GM12878 (cell line): ENCODE measurements around the gene ATP6V0E2. TPM values are rescaled to one million over a fixed set of nuclear protein-coding genes. Genes with fewer than 3 reads are reported as not detected.

Experiments
- ATAC-seq: fragments of 200-7000 bp; cut with Tn5 transposase; 3 replicates; pipeline ENCODE4 v1.9.1; 2020; ENCODE audit warnings: mild to moderate bottlenecking, moderate library complexity
- BruUV-seq: library from RNA; stranded (reverse); fragments of 400-500 nt; replicated peaks from 2 replicates; lab custom pipeline; 2021; lab: Mats Ljungman, UMichigan
- CTCF ChIA-PET: fragments of 300-600 bp; sonication (Branson Sonifier 250); formaldehyde crosslinking; extraction: SDS; loops from one replicate; lab custom pipeline; 2021; ENCODE audit warnings: inconsistent platforms; lab: Yijun Ruan, JAX
- POLR2A ChIA-PET: fragments of 350-600 bp; formaldehyde crosslinking; extraction: SDS; loops from one replicate; lab custom pipeline; 2021; ENCODE audit warnings: inconsistent platforms; lab: Charles Lee
- RAD21 ChIA-PET: fragments of 300-600 bp; sonication (Branson Sonifier 250); formaldehyde crosslinking; loops from one replicate; lab custom pipeline; 2023; ENCODE audit warnings: antibody characterized with exemption; ENCODE audit not compliant: unreplicated experiment; lab: Charles Lee
- SMC1A ChIA-PET: fragments of 300-600 bp; sonication (Branson Sonifier 250); formaldehyde crosslinking; loops from one replicate; lab custom pipeline; 2023; ENCODE audit not compliant: unreplicated experiment, uncharacterized antibody; lab: Charles Lee
- DNase-seq: peaks from one replicate; pipeline ENCODE4 v3.0.0-alpha.2; 2011; ENCODE audit warnings: low read depth, low spot score
- FAIRE-seq: peaks from 3 replicates; lab custom pipeline; 2011; peaks lifted over from hg19 to GRCh38; lab: Jason Lieb, UNC
- H2AFZ ChIP-seq: 2 replicates; pipeline ENCODE4 v1.6.0; 2011; ENCODE audit warnings: low read depth, low read length, control low read depth; ENCODE audit not compliant: control insufficient read depth
- H3K27ac ChIP-seq: 2 replicates; pipeline ENCODE4 v1.5.1; 2011; ENCODE audit warnings: control low read depth; ENCODE audit not compliant: control insufficient read depth, insufficient read depth
- H3K27me3 ChIP-seq, 2 experiments: replicated peaks in 1 of 2; 2 replicates each; pipeline versions ENCODE4 v1.6.0 to v1.6.1; 2011; ENCODE audit warnings: low read length in 1 of 2; ENCODE audit not compliant: control insufficient read depth in 2 of 2, insufficient read depth in 2 of 2
- H3K36me3 ChIP-seq, 2 experiments: 2 replicates each; pipeline ENCODE4 v1.5.1; 2011; ENCODE audit warnings: low read length in 1 of 2; ENCODE audit not compliant: control insufficient read depth in 2 of 2, insufficient read depth in 2 of 2
- H3K4me1 ChIP-seq: 2 replicates; pipeline ENCODE4 v1.6.1; 2011; ENCODE audit warnings: mild to moderate bottlenecking, low read length, moderate library complexity, mixed read lengths; ENCODE audit not compliant: control insufficient read depth, insufficient read depth
- H3K4me2 ChIP-seq: 2 replicates; pipeline ENCODE4 v1.6.0; 2011; ENCODE audit warnings: control low read depth; ENCODE audit not compliant: control insufficient read depth, insufficient read depth
- H3K4me3 ChIP-seq: fragments of 200-600 bp; sonication (generic); 2 replicates; pipeline ENCODE4 v1.5.1; 2016
- H3K79me2 ChIP-seq: 2 replicates; pipeline ENCODE4 v1.6.0; 2011; ENCODE audit warnings: low read length; ENCODE audit not compliant: control insufficient read depth, insufficient read depth
- H3K9ac ChIP-seq: 2 replicates; pipeline ENCODE4 v1.8.0; 2011; ENCODE audit warnings: low read length, control low read depth, mixed read lengths; ENCODE audit not compliant: control insufficient read depth, insufficient read depth
- H3K9me3 ChIP-seq: replicated peaks from 3 replicates; pipeline ENCODE4 v1.5.1; 2011; ENCODE audit warnings: mild to moderate bottlenecking, low read length; ENCODE audit not compliant: control insufficient read depth, insufficient read depth
- H4K20me1 ChIP-seq: 2 replicates; pipeline ENCODE4 v1.6.0; 2011; ENCODE audit not compliant: control insufficient read depth, insufficient read depth
- CBX3 ChIP-seq: fragments of 200-600 bp; sonication (generic); IDR thresholded peaks from 2 replicates; pipeline ENCODE4 v1.6.1; 2016; ENCODE audit warnings: low read depth, borderline replicate concordance
- GABPA ChIP-seq: IDR thresholded peaks from 2 replicates; pipeline ENCODE4 v1.6.1; 2014; ENCODE audit warnings: antibody characterized with exemption, low read depth, mild to moderate bottlenecking, inconsistent platforms
- JUND ChIP-seq: IDR thresholded peaks from 2 replicates; pipeline ENCODE4 v1.6.1; 2012; ENCODE audit warnings: low read depth, mild to moderate bottlenecking, low read length, improper control_type of control experiment, moderate library complexity
- KAT2A ChIP-seq: conservative IDR thresholded peaks from 2 replicates; pipeline ENCODE4 v1.6.1; 2011; ENCODE audit warnings: low read depth, low read length; ENCODE audit not compliant: control insufficient read depth
- MEF2A ChIP-seq: IDR thresholded peaks from 2 replicates; pipeline ENCODE4 v1.6.1; 2011; ENCODE audit warnings: low read depth, mild to moderate bottlenecking, low read length, moderate library complexity; ENCODE audit not compliant: insufficient read depth
- PML ChIP-seq: IDR thresholded peaks from 2 replicates; pipeline ENCODE4 v1.6.1; 2012; ENCODE audit warnings: low read length, inconsistent platforms
- RAD51 ChIP-seq: fragments of 450-650 bp; IDR thresholded peaks from 2 replicates; pipeline ENCODE4 v1.6.1; 2016; ENCODE audit warnings: moderate library complexity, mild to moderate bottlenecking, inconsistent platforms
- RFX5 ChIP-seq: IDR thresholded peaks from 2 replicates; pipeline ENCODE4 v1.6.1; 2011; ENCODE audit warnings: low read depth, low read length, improper control_type of control experiment
- SRF ChIP-seq, 2 experiments: IDR thresholded peaks; 2 replicates each; pipeline ENCODE4 v1.6.1; 2011; ENCODE audit warnings: low read depth in 2 of 2, low read length in 2 of 2, mild to moderate bottlenecking in 1 of 2, moderate library complexity in 1 of 2
- STAT3 ChIP-seq: IDR thresholded peaks from 2 replicates; pipeline ENCODE4 v1.6.1; 2011; ENCODE audit warnings: low read depth, low read length, improper control_type of control experiment
- TARDBP ChIP-seq: IDR thresholded peaks from 2 replicates; pipeline ENCODE4 v1.6.1; 2016; ENCODE audit warnings: borderline replicate concordance
- TBL1XR1 ChIP-seq: IDR thresholded peaks from 2 replicates; pipeline ENCODE4 v1.6.1; 2012; ENCODE audit warnings: low read depth, low read length, improper control_type of control experiment
- WRNIP1 ChIP-seq: IDR thresholded peaks from 2 replicates; pipeline ENCODE4 v1.6.1; 2011; ENCODE audit warnings: low read depth, low read length, improper control_type of control experiment, borderline replicate concordance
- ZNF622 ChIP-seq: fragments of 450-650 bp; IDR thresholded peaks from 2 replicates; pipeline ENCODE4 v1.6.1; 2017; ENCODE audit warnings: mild to moderate bottlenecking, inconsistent platforms
- ZZZ3 ChIP-seq: IDR thresholded peaks from 2 replicates; pipeline ENCODE4 v1.6.1; 2011; ENCODE audit warnings: low read depth; ENCODE audit not compliant: control insufficient read depth, insufficient read length
- WGBS: methylation state at CpG from one replicate; pipeline ENCODE4 v1.1.6; 2016; ENCODE audit warnings: low lambda C conversion rate; ENCODE audit not compliant: insufficient replicate concordance, insufficient coverage; ENCODE audit errors: missing lambda C conversion rate; 5-methylcytosine and 5-hydroxymethylcytosine counted together
- in situ Hi-C: fragments of 300-500 bp; cut with MboI; formaldehyde crosslinking; loops from 9 replicates; pipeline ENCODE4 v1.14.3; 2018; ENCODE audit warnings: mixed read lengths
- intact Hi-C: fragments of 100-400 bp; cut with micrococcal nuclease; formaldehyde crosslinking; loops from one replicate; pipeline ENCODE4 v1.14.2; 2022; ENCODE audit not compliant: unreplicated experiment
- polyA plus RNA-seq, 11 experiments: library from polyadenylated mRNA; depleted of rRNA in 4 of 11; unstranded in 6 of 11; stranded (reverse) in 5 of 11; fragments of >200 nt; fragmentation: Nextera tagmentation in 4 of 11; fragmentation: Illumina TruSeq in 1 of 11; extraction: Ambion mirVana in 4 of 11; extraction: Trizol in 1 of 11; gene quantifications; 1 replicate in 1 of 11; 2 replicates in 10 of 11; pipeline versions ENCODE4 v1.2.1 to v1.2.3, GENCODE V29; 2011 to 2016; ENCODE audit warnings: inconsistent platforms in 2 of 11, missing spikeins in 2 of 11, low read depth in 1 of 11
- total RNA-seq, 4 experiments: library from RNA; depleted of rRNA in 3 of 4; stranded (reverse); fragments of >200 nt in 3 of 4; fragmentation: Illumina TruSeq in 1 of 4; extraction: Trizol in 1 of 4; gene quantifications; 2 replicates each; pipeline versions ENCODE4 v1.2.1 to v1.2.3, GENCODE V29; 2013 to 2021
- TF ChIP-seq, protein P1 (sequence below): IDR thresholded peaks from 2 replicates; pipeline ENCODE4 v1.6.1; 2012; ENCODE audit warnings: mild to moderate bottlenecking, low read depth, low read length
- TF ChIP-seq, protein P2 (sequence below): IDR thresholded peaks from 2 replicates; pipeline ENCODE4 v1.6.1; 2011; ENCODE audit warnings: low read depth, mild to moderate bottlenecking, low read length, moderate library complexity, borderline replicate concordance; ENCODE audit errors: extremely low read depth
- TF ChIP-seq, protein P3 (sequence below): IDR thresholded peaks from 2 replicates; pipeline ENCODE4 v1.6.1; 2012; ENCODE audit warnings: low read depth, low read length, improper control_type of control experiment
- TF ChIP-seq, protein P4 (sequence below): IDR thresholded peaks from 2 replicates; pipeline ENCODE4 v1.6.1; 2011; ENCODE audit warnings: mild to moderate bottlenecking, low read depth, low read length, moderate library complexity; ENCODE audit not compliant: insufficient replicate concordance

Gene ATP6V0E2
- total and polyA plus RNA-seq, 10 of the 15 experiments (the other 5 are each of a cell fraction or from before 2014, with no cell fraction given) = 1.5 to 54.7 (median 27.6) TPM

DNA sequence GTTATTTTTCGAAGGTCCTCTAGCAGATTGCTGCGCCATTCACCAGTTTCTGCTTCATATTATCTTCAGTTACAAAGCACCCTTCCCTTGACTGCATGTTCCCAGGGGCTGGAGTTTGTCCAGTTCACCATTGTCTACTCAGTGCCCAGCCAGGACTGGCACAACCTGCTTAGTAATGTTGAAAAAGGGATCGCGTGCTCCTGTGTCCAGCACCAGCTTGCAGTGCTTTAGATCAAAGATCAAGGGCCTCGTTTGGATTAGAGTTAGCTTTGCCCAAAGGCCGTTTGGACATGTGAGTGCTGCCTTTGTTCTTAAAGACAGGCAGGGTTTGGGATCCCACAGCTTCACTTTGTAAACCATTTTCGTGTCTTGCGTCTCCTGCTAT is 867 bp downstream of the ATP6V0E2 start:
- ATAC-seq = no peak
- H3K9me3 ChIP-seq = no peaks in the 10 kb centered on the region
- H3K4me3 ChIP-seq = peak overlapping the region; percentile 76
- no TSS peak for BruUV-seq
- FAIRE-seq = peak; percentile 57
- RAD21 ChIA-PET = no interaction called here
- peak overlapping the region; percentile 91 for H3K4me2 ChIP-seq
- H2AFZ ChIP-seq = peak overlapping the region; percentile 96
- H3K27me3 ChIP-seq = no peaks in the 10 kb centered on the region
- POLR2A ChIA-PET = interaction anchor here (0.8 kb wide), 1 partner anchor 36 kb away, joined by 3 read pairs; the partner anchor contains the start of gene ZNF862
- H3K27ac ChIP-seq = no peak overlapping the region
- peaks cover 7% of the 10 kb centered on the region for H3K79me2 ChIP-seq
- DNase-seq = no peak
- WGBS = 82% methylated on average over 8 of the region's 8 CpGs
- intact Hi-C loops (no loop called here), in situ Hi-C loops (no loop called here)
- H3K9ac ChIP-seq = peak overlapping the region; percentile 71; the same call in 1 of the 2 replicates
- TF ChIP-seq MEF2A (no peak), JUND (no peak), GABPA (no peak), RAD51 (no peak), CBX3 (no peak), TBL1XR1 (no peak), STAT3 (no peak), ZNF622 (no peak), RFX5 (no peak), SRF (IDR thresholded peaks at IDR 0.05; ENCODE audit: low read depth in 2 of 2, low read length in 2 of 2) (no peak), ZZZ3 (no peak), TARDBP (no peak), KAT2A (no peak), PML (no peak), WRNIP1 (no peak)
- TF ChIP-seq, protein P1, sequence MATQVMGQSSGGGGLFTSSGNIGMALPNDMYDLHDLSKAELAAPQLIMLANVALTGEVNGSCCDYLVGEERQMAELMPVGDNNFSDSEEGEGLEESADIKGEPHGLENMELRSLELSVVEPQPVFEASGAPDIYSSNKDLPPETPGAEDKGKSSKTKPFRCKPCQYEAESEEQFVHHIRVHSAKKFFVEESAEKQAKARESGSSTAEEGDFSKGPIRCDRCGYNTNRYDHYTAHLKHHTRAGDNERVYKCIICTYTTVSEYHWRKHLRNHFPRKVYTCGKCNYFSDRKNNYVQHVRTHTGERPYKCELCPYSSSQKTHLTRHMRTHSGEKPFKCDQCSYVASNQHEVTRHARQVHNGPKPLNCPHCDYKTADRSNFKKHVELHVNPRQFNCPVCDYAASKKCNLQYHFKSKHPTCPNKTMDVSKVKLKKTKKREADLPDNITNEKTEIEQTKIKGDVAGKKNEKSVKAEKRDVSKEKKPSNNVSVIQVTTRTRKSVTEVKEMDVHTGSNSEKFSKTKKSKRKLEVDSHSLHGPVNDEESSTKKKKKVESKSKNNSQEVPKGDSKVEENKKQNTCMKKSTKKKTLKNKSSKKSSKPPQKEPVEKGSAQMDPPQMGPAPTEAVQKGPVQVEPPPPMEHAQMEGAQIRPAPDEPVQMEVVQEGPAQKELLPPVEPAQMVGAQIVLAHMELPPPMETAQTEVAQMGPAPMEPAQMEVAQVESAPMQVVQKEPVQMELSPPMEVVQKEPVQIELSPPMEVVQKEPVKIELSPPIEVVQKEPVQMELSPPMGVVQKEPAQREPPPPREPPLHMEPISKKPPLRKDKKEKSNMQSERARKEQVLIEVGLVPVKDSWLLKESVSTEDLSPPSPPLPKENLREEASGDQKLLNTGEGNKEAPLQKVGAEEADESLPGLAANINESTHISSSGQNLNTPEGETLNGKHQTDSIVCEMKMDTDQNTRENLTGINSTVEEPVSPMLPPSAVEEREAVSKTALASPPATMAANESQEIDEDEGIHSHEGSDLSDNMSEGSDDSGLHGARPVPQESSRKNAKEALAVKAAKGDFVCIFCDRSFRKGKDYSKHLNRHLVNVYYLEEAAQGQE = no peak
- TF ChIP-seq, protein P2, sequence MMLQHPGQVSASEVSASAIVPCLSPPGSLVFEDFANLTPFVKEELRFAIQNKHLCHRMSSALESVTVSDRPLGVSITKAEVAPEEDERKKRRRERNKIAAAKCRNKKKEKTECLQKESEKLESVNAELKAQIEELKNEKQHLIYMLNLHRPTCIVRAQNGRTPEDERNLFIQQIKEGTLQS = no peak
- TF ChIP-seq, protein P3, sequence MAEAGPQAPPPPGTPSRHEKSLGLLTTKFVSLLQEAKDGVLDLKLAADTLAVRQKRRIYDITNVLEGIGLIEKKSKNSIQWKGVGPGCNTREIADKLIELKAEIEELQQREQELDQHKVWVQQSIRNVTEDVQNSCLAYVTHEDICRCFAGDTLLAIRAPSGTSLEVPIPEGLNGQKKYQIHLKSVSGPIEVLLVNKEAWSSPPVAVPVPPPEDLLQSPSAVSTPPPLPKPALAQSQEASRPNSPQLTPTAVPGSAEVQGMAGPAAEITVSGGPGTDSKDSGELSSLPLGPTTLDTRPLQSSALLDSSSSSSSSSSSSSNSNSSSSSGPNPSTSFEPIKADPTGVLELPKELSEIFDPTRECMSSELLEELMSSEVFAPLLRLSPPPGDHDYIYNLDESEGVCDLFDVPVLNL = no peak
- TF ChIP-seq, protein P4, sequence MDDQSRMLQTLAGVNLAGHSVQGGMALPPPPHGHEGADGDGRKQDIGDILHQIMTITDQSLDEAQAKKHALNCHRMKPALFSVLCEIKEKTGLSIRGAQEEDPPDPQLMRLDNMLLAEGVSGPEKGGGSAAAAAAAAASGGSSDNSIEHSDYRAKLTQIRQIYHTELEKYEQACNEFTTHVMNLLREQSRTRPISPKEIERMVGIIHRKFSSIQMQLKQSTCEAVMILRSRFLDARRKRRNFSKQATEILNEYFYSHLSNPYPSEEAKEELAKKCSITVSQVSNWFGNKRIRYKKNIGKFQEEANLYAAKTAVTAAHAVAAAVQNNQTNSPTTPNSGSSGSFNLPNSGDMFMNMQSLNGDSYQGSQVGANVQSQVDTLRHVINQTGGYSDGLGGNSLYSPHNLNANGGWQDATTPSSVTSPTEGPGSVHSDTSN = no peak
- SMC1A ChIA-PET = no interaction called here
- CTCF ChIA-PET = interaction anchor here (0.9 kb wide), 1 partner anchor 9 kb away, joined by 3 read pairs; no protein-coding TSS in a partner anchor
- peaks cover 39% of the 10 kb centered on the region for H3K4me1 ChIP-seq
- no peaks in the 10 kb centered on the region; a peak in 2 of 4 replicates for H3K36me3 ChIP-seq
- no peaks in the 10 kb centered on the region for H4K20me1 ChIP-seq
